ENCODE data around the gene SLC35F3. TPM values are rescaled to one million over a fixed set of nuclear protein-coding genes. Genes with fewer than 3 reads are reported as not detected.

Gene SLC35F3
- total RNA-seq, 5 donors from 2014 or later (not counting 1 experiment from before 2014, with no cell fraction given), result 0.19 to 4.6 (median 1.3) TPM; not detected in 1

- Mint-ChIP-seq H3K4me1 (peaks cover 13 to 73% (median 21%) of the 10 kb centered on the region in 3 donors), H3K27me3 (peaks cover 0 to 22% of the 10 kb centered on the region in 2 donors), H3K9me3 (no peaks in the 10 kb centered on the region), H3K36me3 (no peaks in the 10 kb centered on the region), H3K27ac (peak overlapping the region in 1 of 2 donors; percentile 5), H3K4me3 (no peak overlapping the region)
- 90% methylated on average over 4 of the region's 5 CpGs for WGBS (ENCODE audit: insufficient coverage)
- DNase-seq (no peak), ATAC-seq (replicated peaks in 1 of 4) (no peak)
- Histone ChIP-seq H3K27me3 (replicated peaks in 1 of 2; ENCODE audit: control insufficient read depth in 2 of 2, extremely low read depth in 1 of 2, insufficient read depth in 2 of 2, low read length in 1 of 2) (peaks cover 0 to 18% of the 10 kb centered on the region in 2 experiments), H3K4me1 (ENCODE audit: control insufficient read depth in 1 of 2, extremely low read depth in 1 of 2, insufficient read depth in 2 of 2, low read length in 2 of 2) (peaks cover 7 to 59% of the 10 kb centered on the region in 2 experiments), H3K9me3 (no peaks in the 10 kb centered on the region), H3K36me3 (ENCODE audit: control insufficient read depth in 2 of 2, extremely low read depth in 1 of 2, insufficient read depth in 1 of 2, low read length in 1 of 2) (no peaks in the 10 kb centered on the region), H3K27ac (ENCODE audit: low read length) (no peak overlapping the region), H3K4me3 (ENCODE audit: control insufficient read depth in 1 of 2, extremely low read depth in 1 of 2, low read length in 1 of 2) (no peak overlapping the region)
- POLR2A ChIA-PET, result interaction anchor here in 1 of 2 donors (0.7 kb wide), 1 partner anchor 19 kb away, joined by 4 read pairs; no protein-coding TSS in a partner anchor
- CTCF ChIA-PET, result interaction anchor here in 1 of 2 donors (0.6 kb wide), 1 partner anchor 10 kb away, joined by 3 read pairs; no protein-coding TSS in a partner anchor
Observed at GRCh38 chr1:234320069-234320468, 415.6 kb downstream of the SLC35F3 start.

DNA sequence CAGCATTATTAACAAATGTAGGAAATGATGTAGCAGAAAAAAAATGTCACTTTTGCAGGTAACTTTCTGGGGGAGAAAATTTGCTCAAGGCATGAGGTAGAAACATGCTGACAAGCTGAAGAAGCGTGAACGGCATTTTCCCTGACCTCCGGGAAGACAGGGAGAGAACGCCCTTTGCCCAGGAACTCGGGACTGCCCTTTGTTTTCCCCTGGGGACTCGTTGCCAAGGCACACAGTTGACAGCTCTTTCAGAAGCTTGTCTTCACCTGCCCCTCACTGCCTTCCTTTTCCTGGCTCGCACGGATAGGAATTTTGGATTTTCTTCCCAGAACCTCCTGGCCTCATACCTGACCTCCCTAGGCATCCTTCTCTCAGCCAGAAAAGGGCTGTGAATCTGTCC lies 416.1 kb downstream of the SLC35F3 start:
- WGBS (ENCODE audit: insufficient coverage), result 83% methylated on average over 6 of the region's 8 CpGs
- H3K27me3 ChIP-seq (replicated peaks in 1 of 2; ENCODE audit: control insufficient read depth in 2 of 2, extremely low read depth in 1 of 2, insufficient read depth in 2 of 2, low read length in 1 of 2), result peaks cover 0 to 19% of the 10 kb centered on the region in 2 experiments
- CTCF ChIA-PET, result interaction anchor here in 1 of 2 donors (0.6 kb wide), 1 partner anchor 10 kb away, joined by 3 read pairs; no protein-coding TSS in a partner anchor
- no peak overlapping the region for H3K27ac ChIP-seq (ENCODE audit: low read length)
- Mint-ChIP-seq H3K36me3 (no peaks in the 10 kb centered on the region), H3K4me3 (no peak overlapping the region), H3K4me1 (peaks cover 13 to 71% (median 16%) of the 10 kb centered on the region in 3 donors), H3K27me3 (peaks cover 0 to 22% of the 10 kb centered on the region in 2 donors), H3K9me3 (no peaks in the 10 kb centered on the region), H3K27ac (peak overlapping the region in 1 of 2 donors; percentile 5)
- POLR2A ChIA-PET, result interaction anchor here in 1 of 2 donors (0.7 kb wide), 1 partner anchor 20 kb away, joined by 4 read pairs; no protein-coding TSS in a partner anchor
- H3K9me3 ChIP-seq, result no peaks in the 10 kb centered on the region
- ATAC-seq (replicated peaks in 1 of 4), result no peak
- H3K36me3 ChIP-seq (ENCODE audit: control insufficient read depth in 2 of 2, extremely low read depth in 1 of 2, insufficient read depth in 1 of 2, low read length in 1 of 2), result no peaks in the 10 kb centered on the region
- peaks cover 5 to 57% of the 10 kb centered on the region in 2 experiments for H3K4me1 ChIP-seq (ENCODE audit: control insufficient read depth in 1 of 2, extremely low read depth in 1 of 2, insufficient read depth in 2 of 2, low read length in 2 of 2)
- no peak for DNase-seq
- H3K4me3 ChIP-seq (ENCODE audit: control insufficient read depth in 1 of 2, extremely low read depth in 1 of 2, low read length in 1 of 2), result no peak overlapping the region

- ChIA-PET POLR2A (interaction anchor here in 1 of 2 donors (0.6 kb wide), 1 partner anchor 186 kb away, joined by 7 read pairs; no protein-coding TSS in a partner anchor), CTCF (interaction anchor here in 1 of 2 donors (0.6 kb wide), 1 partner anchor 82 kb away, joined by 3 read pairs; no protein-coding TSS in a partner anchor)
- no peaks in the 10 kb centered on the region for H3K36me3 Mint-ChIP-seq
- H3K27me3 ChIP-seq (replicated peaks in 1 of 2; ENCODE audit: control insufficient read depth in 2 of 2, extremely low read depth in 1 of 2, insufficient read depth in 2 of 2, low read length in 1 of 2), result peaks cover 0 to 19% of the 10 kb centered on the region in 2 experiments
- 50% methylated on average over 2 of the region's 6 CpGs for WGBS (ENCODE audit: insufficient coverage)
- no peaks in the 10 kb centered on the region for H3K36me3 ChIP-seq (ENCODE audit: control insufficient read depth in 2 of 2, extremely low read depth in 1 of 2, insufficient read depth in 1 of 2, low read length in 1 of 2)
- peaks cover 2 to 56% of the 10 kb centered on the region in 2 experiments for H3K4me1 ChIP-seq (ENCODE audit: control insufficient read depth in 1 of 2, extremely low read depth in 1 of 2, insufficient read depth in 2 of 2, low read length in 2 of 2)
- H3K27me3 Mint-ChIP-seq, result peaks cover 0 to 22% of the 10 kb centered on the region in 2 donors
- no peak for ATAC-seq (replicated peaks in 1 of 4)
- H3K9me3 Mint-ChIP-seq, result no peaks in the 10 kb centered on the region
- peak overlapping the region in 1 of 2 donors; percentile 17 for H3K27ac Mint-ChIP-seq
- H3K4me3 ChIP-seq (ENCODE audit: control insufficient read depth in 1 of 2, extremely low read depth in 1 of 2, low read length in 1 of 2), result no peak overlapping the region
- no peak for DNase-seq
- H3K9me3 ChIP-seq, result no peaks in the 10 kb centered on the region
- H3K4me1 Mint-ChIP-seq, result peaks cover 15 to 71% (median 20%) of the 10 kb centered on the region in 3 donors
- H3K4me3 Mint-ChIP-seq, result no peak overlapping the region
- no peak overlapping the region for H3K27ac ChIP-seq (ENCODE audit: low read length)
Observed at GRCh38 chr1:234321231-234321630, 416.8 kb downstream of the SLC35F3 start.

GRCh38 chr1:234322097-234322496 lies 417.6 kb downstream of the SLC35F3 start:
- Mint-ChIP-seq H3K36me3 (no peaks in the 10 kb centered on the region), H3K4me3 (no peak overlapping the region), H3K9me3 (no peaks in the 10 kb centered on the region), H3K27me3 (peaks cover 0 to 16% of the 10 kb centered on the region in 2 donors), H3K27ac (no peak overlapping the region), H3K4me1 (peaks cover 22 to 69% (median 28%) of the 10 kb centered on the region in 3 donors)
- Histone ChIP-seq H3K4me1 (ENCODE audit: control insufficient read depth in 1 of 2, extremely low read depth in 1 of 2, insufficient read depth in 2 of 2, low read length in 2 of 2) (peaks cover 0 to 53% of the 10 kb centered on the region in 2 experiments), H3K9me3 (no peaks in the 10 kb centered on the region), H3K36me3 (ENCODE audit: control insufficient read depth in 2 of 2, extremely low read depth in 1 of 2, insufficient read depth in 1 of 2, low read length in 1 of 2) (no peaks in the 10 kb centered on the region), H3K4me3 (ENCODE audit: control insufficient read depth in 1 of 2, extremely low read depth in 1 of 2, low read length in 1 of 2) (no peak overlapping the region), H3K27me3 (replicated peaks in 1 of 2; ENCODE audit: control insufficient read depth in 2 of 2, extremely low read depth in 1 of 2, insufficient read depth in 2 of 2, low read length in 1 of 2) (peaks cover 0 to 19% of the 10 kb centered on the region in 2 experiments), H3K27ac (ENCODE audit: low read length) (no peak overlapping the region)
- DNase-seq (no peak), ATAC-seq (replicated peaks in 1 of 4) (no peak)
- POLR2A ChIA-PET, result no interaction called here
- CTCF ChIA-PET, result interaction anchor here in 1 of 2 donors (0.6 kb wide), 1 partner anchor 81 kb away, joined by 3 read pairs; no protein-coding TSS in a partner anchor
- no CpG with 5 or more reads among the region's 3 CpGs for WGBS (ENCODE audit: insufficient coverage)

DNA sequence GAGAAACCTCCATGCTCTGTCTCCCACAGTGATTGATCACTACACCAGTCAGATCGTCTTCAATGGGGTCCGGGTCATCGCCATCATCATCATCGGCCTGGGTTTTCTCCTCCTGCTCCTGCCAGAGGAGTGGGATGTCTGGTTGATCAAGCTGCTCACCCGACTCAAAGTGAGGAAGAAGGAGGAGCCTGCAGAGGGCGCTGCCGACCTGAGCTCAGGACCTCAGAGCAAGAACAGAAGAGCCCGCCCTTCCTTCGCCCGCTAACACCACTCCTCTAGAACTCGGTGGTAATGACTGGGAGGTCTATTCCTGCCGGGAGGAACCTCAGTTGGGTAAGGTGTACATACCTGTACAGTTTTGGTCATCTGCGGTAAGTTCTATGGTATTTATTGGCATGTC lies 418.5 kb downstream of the SLC35F3 start:
- peaks cover 22 to 61% (median 28%) of the 10 kb centered on the region in 3 donors for H3K4me1 Mint-ChIP-seq
- no peaks in the 10 kb centered on the region for H3K36me3 Mint-ChIP-seq
- Histone ChIP-seq H3K36me3 (ENCODE audit: control insufficient read depth in 2 of 2, extremely low read depth in 1 of 2, insufficient read depth in 1 of 2, low read length in 1 of 2) (no peaks in the 10 kb centered on the region), H3K4me3 (ENCODE audit: control insufficient read depth in 1 of 2, extremely low read depth in 1 of 2, low read length in 1 of 2) (no peak overlapping the region), H3K27ac (ENCODE audit: low read length) (no peak overlapping the region), H3K9me3 (no peaks in the 10 kb centered on the region), H3K4me1 (ENCODE audit: control insufficient read depth in 1 of 2, extremely low read depth in 1 of 2, insufficient read depth in 2 of 2, low read length in 2 of 2) (peaks cover 0 to 45% of the 10 kb centered on the region in 2 experiments), H3K27me3 (replicated peaks in 1 of 2; ENCODE audit: control insufficient read depth in 2 of 2, extremely low read depth in 1 of 2, insufficient read depth in 2 of 2, low read length in 1 of 2) (peaks cover 0 to 19% of the 10 kb centered on the region in 2 experiments)
- peak overlapping the region in 1 of 3 donors; percentile 2 for H3K4me3 Mint-ChIP-seq
- POLR2A ChIA-PET, result no interaction called here
- CTCF ChIA-PET, result interaction anchor here in 1 of 2 donors (0.6 to 1.9 kb wide), 4 partner anchors 10 to 84 kb away, joined by 3 to 5 read pairs (median 4); no protein-coding TSS in a partner anchor
- H3K27ac Mint-ChIP-seq, result peak overlapping the region in 1 of 2 donors; percentile 12
- peaks cover 0 to 8% of the 10 kb centered on the region in 2 donors for H3K27me3 Mint-ChIP-seq
- no peaks in the 10 kb centered on the region for H3K9me3 Mint-ChIP-seq
- no CpG with 5 or more reads among the region's 13 CpGs for WGBS (ENCODE audit: insufficient coverage)
- DNase-seq (peak in 34 of 35 experiments; percentile 4 to 68 (median 45)), ATAC-seq (replicated peaks in 1 of 4) (peak in 2 of 4 experiments; percentile 54 to 57)

GRCh38 chr1:234324821-234325220 lies 420.3 kb downstream of the SLC35F3 start:
- H3K4me1 Mint-ChIP-seq, result peaks cover 22 to 50% (median 28%) of the 10 kb centered on the region in 3 donors
- ATAC-seq (replicated peaks in 1 of 4), result no peak
- 93% methylated on average over 4 of the region's 6 CpGs for WGBS (ENCODE audit: insufficient coverage)

More at GRCh38 chr1:234324821-234325220, 420.3 kb downstream of the SLC35F3 start:
- H3K9me3 Mint-ChIP-seq, result no peaks in the 10 kb centered on the region
- no peak overlapping the region for H3K27ac Mint-ChIP-seq
- ChIA-PET CTCF (interaction anchor here (0.5 to 1.5 kb wide), 3 partner anchors 9 to 23 kb away, joined by 3 to 6 read pairs (median 5); no protein-coding TSS in a partner anchor), POLR2A (interaction anchor here in 1 of 2 donors (0.6 kb wide), 1 partner anchor 49 kb away, joined by 3 read pairs; the partner anchor contains the start of gene COA6)
- Histone ChIP-seq H3K27ac (ENCODE audit: low read length) (no peak overlapping the region), H3K4me1 (ENCODE audit: control insufficient read depth in 1 of 2, extremely low read depth in 1 of 2, insufficient read depth in 2 of 2, low read length in 2 of 2) (peaks cover 0 to 34% of the 10 kb centered on the region in 2 experiments), H3K27me3 (replicated peaks in 1 of 2; ENCODE audit: control insufficient read depth in 2 of 2, extremely low read depth in 1 of 2, insufficient read depth in 2 of 2, low read length in 1 of 2) (peaks cover 0 to 24% of the 10 kb centered on the region in 2 experiments), H3K9me3 (no peaks in the 10 kb centered on the region), H3K4me3 (ENCODE audit: control insufficient read depth in 1 of 2, extremely low read depth in 1 of 2, low read length in 1 of 2) (no peak overlapping the region), H3K36me3 (ENCODE audit: control insufficient read depth in 2 of 2, extremely low read depth in 1 of 2, insufficient read depth in 1 of 2, low read length in 1 of 2) (no peaks in the 10 kb centered on the region)
- DNase-seq, result no peak
- no peak overlapping the region for H3K4me3 Mint-ChIP-seq
- no peaks in the 10 kb centered on the region for H3K36me3 Mint-ChIP-seq
- peaks cover 1 to 7% of the 10 kb centered on the region in 2 donors for H3K27me3 Mint-ChIP-seq
